Measurements from ENCODE around the gene MRPL34.
A peak's percentile ranks its signal among the peaks of the same experiment; 100 is the strongest.

Gene MRPL34

GRCh38 chr19:17321655-17322489 is 16.2 kb downstream of the MRPL34 start:
- no peak for FAIRE-seq
- DNase-seq (ENCODE audit: insufficient read length, low spot score): peak; percentile 18

GRCh38 chr19:17322854-17323253 is 17.2 kb downstream of the MRPL34 start:
- DNase-seq (ENCODE audit: insufficient read length, low spot score) (peak; percentile 19), FAIRE-seq (no peak)
- TF ChIP-seq, protein P1, sequence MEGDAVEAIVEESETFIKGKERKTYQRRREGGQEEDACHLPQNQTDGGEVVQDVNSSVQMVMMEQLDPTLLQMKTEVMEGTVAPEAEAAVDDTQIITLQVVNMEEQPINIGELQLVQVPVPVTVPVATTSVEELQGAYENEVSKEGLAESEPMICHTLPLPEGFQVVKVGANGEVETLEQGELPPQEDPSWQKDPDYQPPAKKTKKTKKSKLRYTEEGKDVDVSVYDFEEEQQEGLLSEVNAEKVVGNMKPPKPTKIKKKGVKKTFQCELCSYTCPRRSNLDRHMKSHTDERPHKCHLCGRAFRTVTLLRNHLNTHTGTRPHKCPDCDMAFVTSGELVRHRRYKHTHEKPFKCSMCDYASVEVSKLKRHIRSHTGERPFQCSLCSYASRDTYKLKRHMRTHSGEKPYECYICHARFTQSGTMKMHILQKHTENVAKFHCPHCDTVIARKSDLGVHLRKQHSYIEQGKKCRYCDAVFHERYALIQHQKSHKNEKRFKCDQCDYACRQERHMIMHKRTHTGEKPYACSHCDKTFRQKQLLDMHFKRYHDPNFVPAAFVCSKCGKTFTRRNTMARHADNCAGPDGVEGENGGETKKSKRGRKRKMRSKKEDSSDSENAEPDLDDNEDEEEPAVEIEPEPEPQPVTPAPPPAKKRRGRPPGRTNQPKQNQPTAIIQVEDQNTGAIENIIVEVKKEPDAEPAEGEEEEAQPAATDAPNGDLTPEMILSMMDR (IDR thresholded peaks at IDR 0.05; ENCODE audit: insufficient read depth, missing control alignments): no peak

More at GRCh38 chr19:17321655-17322489, 16.2 kb downstream of the MRPL34 start:
- TF ChIP-seq, protein P1 (IDR thresholded peaks at IDR 0.05; ENCODE audit: insufficient read depth, missing control alignments): no peak

DNA sequence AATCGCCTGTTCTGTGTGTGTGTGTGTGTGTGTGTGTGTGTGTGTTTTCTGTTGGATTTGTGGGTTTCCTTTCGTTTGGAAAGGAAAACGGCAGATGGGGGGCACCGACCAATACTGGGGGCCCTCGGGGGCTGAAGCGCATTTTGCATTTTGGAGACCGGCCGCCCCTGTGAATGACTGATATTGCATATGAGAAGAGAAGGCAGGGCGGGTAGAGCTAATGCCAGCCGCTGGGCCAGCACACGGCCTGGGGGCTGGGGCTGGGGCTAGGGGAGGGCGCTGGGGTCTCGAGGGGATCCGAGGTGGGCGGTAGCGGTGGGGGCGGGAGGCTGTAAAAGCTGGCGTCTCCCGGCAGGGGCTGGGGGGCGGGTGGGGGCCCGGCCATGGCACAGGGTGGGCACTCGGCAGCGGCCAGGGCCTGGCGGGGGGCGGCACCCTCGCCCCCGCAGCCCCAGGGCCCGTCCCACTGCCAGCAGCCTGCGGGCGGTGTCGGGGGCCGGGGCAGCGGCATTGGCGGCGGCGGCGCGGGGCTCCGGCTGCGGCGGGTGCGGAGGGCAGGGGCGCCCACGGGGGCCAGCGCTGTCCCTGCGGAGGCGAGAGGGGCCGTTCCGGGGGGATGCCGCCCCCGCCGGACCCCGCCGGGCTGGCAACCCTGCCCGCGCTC is 17.8 kb downstream of the MRPL34 start:
- peak; percentile 9 for DNase-seq (ENCODE audit: insufficient read length, low spot score)
- TF ChIP-seq, protein P1 (IDR thresholded peaks at IDR 0.05; ENCODE audit: insufficient read depth, missing control alignments): no peak
- no peak for FAIRE-seq

GRCh38 chr19:17323964-17324332 is 18.3 kb downstream of the MRPL34 start:
- TF ChIP-seq, protein P1 (IDR thresholded peaks at IDR 0.05; ENCODE audit: insufficient read depth, missing control alignments): no peak
- no peak for FAIRE-seq
- DNase-seq (ENCODE audit: insufficient read length, low spot score): peak; percentile 12

DNA sequence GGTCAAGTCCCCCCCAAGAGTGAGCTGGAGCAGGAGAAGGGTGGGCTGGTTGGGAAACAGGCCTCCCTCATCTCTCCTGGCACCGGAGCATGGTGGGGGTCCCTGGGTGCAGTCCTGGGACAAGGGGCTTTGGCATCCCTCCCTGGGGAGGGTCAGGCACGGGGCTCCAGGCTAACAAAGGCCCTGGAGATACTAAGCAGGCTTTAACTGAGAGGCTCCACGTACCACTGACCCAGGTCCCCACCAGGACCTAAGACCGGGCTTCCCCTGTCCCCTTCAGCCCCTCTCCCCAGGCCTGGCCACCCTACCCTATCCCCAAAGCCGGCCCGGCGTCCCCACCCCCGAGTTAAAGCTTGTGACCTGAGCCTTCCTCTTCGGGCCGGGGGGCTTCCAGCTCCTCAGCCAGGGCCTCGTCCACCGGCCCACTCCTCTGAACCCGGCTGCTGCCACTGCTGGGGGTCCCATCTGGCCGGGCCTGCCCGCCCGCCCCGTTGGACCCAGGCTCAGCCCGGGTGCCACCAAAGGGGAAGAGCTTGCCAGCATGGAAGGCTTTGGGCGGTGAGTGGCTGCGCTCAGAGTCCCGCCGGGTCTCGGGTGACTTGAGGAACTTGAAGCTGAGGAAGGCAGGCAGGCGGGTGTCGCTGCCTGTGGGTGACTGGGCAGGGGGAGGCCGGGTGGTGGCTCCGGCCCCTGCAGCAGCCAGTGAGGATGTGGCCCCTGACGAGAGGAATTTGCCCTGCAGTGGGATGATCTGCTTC is 18.9 kb downstream of the MRPL34 start:
- TF ChIP-seq, protein P1 (IDR thresholded peaks at IDR 0.05; ENCODE audit: insufficient read depth, missing control alignments): no peak
- DNase-seq (ENCODE audit: insufficient read length, low spot score) (peak; percentile 16), FAIRE-seq (no peak)

GRCh38 chr19:17325133-17325532 is 19.5 kb downstream of the MRPL34 start:
- FAIRE-seq (no peak), DNase-seq (ENCODE audit: insufficient read length, low spot score) (peak; percentile 10)
- TF ChIP-seq, protein P1 (IDR thresholded peaks at IDR 0.05; ENCODE audit: insufficient read depth, missing control alignments): no peak
